HG03432 (cell line): Measurements from ENCODE around the gene ASPG.
"Not testable (repeated sequence)": the region's sequence is repeated elsewhere in the genome, so short reads cannot be mapped to it uniquely, and the experiment has no call there.

Source experiments
- ATAC-seq: cut with Tn5 transposase; IDR thresholded peaks from one replicate; pipeline ENCODE4 v1.9.1; 2021; ENCODE audit warnings: mild to moderate bottlenecking, moderate library complexity; ENCODE audit not compliant: unreplicated experiment

Gene ASPG

DNA sequence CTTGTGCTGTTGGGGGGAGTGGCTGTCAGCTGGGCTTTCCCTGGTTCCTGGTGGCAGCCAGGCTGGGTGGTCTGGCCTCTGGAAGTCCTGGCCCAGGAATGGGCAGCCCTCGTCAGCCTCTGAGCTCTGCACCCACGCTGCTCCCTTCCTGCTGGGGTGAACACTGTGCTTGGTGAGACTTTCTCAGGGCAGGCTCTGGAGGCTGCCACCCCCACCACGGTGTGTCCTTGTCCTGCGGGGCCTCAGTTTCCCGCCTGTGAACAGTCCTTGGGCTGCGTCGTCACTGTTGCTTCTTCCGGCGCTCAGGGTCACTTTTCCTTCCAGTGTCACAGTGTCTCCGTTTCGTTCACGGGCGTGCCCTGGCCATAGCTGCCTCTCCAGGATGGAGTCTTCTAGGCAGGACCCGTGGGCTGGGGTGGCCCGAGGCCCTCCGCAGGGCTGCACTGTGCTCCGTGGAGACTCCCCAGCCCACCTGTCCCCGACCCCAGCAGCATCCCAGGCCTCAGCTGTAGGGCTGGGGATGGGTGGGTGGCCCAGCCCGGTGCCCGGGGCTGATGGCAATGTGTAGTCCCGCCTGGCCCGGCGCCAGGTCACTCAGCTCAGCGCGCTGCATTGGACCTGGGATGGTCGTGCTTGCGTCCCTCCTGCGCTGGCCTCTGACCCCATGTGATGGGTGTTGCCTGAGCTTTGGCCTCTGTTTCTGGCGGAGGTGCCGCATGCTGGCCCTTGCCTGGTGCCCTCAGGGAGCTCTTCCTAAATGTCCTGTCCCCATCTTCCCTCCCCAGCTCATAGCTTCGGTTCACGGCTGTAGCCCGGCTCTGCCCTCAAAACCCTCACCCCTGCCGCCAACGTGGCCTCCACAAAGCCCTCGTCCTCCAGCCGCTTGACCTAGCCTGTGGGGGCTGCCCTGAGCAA lies 59.7 kb downstream of the ASPG start:
- no peak for ATAC-seq

DNA sequence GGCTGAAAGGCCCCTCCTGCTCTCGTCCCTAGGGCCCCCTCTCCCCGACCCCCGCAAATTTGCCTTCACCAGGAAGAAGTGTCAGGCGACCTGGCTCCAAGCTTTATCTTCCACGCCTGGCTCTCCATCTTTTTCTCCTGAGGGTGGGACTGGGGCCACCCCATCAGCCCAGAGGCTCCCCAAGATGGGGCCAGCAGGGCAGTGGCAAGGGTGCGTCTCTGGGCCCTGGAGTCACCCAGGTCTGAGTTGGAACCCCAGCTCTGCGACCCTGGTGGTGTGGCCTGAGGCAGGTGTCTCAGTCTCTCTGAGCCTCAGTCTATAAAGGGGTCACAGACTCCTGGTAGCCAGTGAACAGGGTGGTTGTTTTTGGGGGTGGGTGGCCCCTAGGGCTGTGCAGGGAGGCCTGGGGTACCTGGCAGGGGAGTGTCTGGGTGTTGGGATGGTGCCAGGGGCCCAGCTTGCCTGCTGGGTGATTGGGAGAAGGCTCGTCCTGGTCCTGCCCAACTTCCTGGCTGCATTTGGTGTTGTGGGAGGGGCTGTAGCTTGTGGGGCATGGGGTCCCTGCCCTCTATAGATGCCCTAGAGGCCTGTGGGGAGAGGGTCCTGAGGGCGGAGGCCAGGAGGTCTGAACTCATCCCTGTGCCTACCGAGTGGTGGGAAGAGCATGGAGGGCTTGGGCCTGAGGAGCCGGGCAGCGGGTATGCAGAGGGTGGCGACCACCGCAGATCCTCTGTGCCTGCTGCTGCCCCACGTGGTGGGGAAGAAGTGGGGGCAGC lies 60.5 kb downstream of the ASPG start:
- ATAC-seq, result no peak

DNA sequence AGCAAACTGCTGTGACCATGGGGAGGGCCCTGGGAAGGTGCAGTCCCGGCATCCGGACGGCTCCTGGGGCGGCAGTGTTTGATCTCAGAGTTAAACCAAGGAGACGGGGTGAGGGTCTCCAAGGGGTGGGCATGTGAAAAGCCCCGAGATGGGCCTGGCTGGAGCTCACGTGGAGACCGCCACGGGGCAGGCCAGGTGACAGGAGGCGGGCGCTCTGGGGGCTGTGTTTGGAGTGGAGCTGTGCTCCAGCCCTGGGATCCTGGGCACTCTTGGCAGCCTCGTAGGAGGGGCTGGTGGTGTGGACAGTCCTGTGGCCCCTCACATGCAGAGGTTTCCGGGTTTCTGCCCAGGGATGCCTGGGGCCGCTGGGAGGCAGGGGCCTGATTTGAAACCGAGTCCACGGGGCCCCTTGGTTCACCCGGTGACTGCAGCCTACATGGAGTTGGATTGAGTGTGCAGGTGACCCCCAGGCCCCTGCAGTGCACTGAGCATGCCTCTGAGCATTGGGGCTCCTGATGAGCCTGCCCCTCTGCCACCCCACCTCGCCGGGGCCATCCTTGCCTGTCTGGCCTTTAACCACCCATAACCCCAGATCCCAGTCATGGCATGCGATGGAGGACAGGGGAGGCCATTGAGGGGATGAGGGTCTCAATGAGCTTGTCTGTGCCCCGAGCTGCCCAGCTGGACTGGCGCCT lies 61.3 kb downstream of the ASPG start:
- no peak for ATAC-seq

DNA sequence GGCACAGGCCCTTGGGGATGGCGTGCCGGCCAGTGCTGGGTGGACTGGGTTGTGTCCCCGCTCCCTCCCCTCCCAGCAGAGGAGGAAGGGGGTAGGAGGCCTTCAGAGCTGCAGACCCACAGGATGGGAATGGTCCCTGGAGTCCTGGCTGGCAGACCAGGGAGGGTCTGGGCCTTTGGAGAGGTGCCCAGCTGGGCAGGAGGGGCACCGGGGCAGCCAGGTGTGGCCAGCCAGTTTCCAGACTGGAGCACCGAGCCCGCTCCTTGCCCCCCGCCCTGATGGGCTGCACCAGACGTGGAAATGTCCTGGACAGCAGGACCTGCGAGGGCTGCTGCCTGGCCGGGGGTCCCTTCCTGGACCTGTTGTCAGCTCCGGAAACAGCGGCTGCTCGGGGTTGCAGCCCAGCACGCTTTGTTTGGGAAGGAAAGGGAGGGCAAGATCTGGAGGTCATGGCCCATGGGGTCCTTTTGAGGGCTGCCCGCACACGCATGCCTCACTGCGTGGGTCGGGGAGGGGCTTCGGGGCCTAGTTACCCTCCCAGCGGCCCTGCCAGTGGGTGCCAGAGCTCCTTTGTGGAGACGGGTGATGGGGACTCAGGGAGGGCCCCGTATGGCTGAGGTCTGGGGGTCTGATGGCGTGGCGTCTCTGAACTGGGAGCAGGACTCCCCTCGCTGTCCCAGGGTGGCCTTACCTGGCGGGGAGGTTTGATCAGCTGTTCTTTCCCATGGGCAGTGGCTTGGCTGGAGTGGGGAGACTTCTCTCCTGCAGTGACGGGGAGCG lies 62.0 kb downstream of the ASPG start:
- no peak for ATAC-seq

DNA sequence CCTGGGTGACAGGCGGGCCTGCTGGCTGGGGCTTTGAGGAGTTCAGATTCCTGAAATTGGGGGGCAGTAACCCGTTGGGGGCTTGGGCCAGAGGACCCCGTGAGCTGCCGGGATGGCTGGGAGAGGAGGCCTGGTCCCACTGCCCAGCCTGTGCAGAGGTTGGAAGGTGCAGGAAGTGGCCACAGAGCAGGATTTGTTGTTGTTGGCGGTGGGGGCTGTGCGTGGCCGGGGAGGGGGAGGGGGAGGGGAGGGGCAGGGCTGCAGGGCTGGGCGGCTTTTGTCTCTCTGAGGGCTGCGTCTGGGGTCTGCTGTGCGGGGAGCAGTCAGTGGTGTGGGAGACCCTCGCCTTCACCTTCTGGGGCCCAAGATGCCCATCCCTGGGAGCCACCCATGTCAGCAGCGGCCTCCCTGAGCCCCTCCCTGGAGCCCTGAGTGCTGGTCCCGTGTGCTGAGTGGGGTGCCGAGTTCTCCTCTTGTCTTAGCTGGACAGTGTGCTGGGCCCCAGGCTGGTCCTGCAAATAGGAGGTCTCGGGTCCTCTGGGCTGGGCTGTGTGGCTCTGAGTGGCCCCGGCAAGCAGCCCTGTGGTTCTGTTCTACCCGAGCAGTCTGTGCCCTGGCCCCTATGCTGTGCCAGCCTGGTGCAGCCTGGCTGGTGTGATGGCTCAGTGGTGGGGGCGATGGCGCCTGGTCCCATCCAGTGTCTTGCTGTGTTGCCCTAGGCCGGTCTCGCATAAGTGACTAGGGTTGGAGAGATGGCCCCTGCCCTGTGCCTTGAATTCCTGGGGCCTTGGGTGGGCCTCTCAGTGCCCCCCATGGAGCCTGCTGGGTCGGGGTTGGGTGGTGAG lies 63.2 kb downstream of the ASPG start:
- no peak for ATAC-seq

DNA sequence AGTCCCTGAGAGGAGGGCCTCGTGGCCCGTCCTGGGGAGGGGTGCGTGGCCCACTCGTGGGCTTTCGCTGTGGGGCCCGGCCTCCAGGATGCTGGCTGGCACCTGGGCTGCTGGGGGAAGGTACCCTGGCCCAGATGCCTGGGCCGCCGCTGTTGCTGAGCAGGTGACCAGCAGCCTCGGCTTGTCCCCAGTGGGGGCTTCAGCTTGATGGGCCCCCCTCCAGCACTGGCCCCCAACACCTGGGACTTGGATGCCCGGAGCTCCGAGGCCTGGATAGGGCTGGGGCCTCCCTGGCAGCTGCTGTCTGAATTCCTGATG lies 63.7 kb downstream of the ASPG start:
- ATAC-seq, result no peak

DNA sequence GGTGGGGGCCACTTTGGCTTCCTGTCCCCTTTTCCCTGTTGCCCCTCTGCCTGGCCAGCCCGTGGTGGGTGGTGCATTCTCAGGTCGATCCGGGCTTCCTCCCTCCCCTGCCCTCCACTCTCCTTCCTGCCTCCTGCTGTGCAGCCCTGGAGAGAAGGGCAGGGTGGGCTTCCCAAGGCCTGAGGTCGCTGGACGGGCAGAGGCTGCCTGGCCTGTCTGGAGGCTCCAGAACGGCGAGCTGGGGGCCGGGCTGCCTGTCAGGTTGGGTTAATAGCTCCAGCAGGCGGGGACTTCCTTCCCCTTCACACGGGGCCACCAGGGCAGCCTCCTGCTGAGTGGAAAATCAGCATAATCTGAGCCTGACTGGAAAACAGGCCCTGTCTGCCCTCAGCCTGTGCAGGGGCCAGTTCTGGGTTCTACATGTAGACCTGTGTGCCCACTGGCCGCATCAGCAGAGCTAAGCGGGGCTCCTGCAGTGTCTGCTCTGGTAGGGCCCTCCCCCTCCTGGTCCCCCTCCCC lies 64.2 kb downstream of the ASPG start:
- no peak for ATAC-seq

DNA sequence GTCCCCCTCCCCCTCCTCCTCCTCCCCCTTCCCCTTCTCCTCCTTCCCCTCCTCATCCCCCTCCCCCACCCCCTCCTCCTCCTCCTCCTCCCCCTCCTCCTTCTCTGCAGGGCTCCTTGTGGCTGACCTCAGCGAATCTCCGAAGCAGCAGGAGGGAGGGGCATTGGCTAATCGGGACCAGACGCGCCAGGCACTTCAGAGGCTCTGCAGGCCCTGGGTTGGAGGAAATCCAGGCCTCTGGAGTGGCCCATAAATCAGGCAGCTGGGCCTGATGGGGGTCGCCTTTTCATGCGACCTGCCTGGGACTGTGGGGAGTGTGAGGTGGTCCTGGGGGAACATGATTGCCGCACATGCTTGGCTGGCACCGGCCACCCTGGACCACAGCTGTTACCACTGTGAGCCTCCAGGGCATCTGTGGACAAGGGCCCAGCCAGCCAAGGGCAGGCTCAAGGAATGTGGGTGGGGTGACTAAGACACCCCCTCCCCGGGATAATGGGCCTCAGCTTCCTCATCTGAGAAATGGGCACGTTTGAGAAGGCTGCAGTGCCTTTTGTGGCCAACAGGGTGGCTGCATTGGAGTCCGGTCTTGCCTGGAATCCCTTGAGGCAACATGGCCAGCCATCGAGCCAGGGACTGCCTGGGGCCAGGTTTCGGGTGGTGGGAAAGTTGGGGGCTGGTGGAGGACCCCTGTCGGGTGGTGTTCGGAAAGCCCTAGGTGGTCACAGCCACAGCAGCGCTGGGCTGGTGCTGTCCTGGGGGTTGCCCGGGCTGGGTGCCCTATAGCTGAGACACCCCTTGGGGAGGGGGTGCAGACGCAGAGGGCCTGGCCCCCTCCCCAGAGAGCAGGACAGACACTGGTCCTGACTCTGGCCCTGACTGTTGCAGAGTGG lies 64.9 kb downstream of the ASPG start:
- no peak for ATAC-seq

DNA sequence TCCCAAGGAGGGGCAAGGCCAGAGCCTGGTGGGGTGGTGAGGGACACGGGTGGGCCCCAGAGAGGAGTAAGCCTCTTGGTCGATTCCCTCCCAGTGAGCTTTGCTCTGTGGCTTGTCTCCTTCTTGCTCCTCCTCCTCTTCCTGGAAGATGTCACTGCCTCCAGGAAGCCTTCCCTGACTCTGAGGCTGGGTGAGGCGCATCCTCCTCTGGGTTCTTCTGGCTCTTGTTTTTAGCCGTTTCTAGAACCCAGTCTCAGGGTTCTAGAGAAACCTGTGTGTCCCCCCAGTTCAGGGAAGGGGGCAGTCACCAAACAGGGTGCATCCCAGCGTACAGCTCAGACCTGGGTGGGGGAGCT lies 65.5 kb downstream of the ASPG start:
- ATAC-seq, result no peak

DNA sequence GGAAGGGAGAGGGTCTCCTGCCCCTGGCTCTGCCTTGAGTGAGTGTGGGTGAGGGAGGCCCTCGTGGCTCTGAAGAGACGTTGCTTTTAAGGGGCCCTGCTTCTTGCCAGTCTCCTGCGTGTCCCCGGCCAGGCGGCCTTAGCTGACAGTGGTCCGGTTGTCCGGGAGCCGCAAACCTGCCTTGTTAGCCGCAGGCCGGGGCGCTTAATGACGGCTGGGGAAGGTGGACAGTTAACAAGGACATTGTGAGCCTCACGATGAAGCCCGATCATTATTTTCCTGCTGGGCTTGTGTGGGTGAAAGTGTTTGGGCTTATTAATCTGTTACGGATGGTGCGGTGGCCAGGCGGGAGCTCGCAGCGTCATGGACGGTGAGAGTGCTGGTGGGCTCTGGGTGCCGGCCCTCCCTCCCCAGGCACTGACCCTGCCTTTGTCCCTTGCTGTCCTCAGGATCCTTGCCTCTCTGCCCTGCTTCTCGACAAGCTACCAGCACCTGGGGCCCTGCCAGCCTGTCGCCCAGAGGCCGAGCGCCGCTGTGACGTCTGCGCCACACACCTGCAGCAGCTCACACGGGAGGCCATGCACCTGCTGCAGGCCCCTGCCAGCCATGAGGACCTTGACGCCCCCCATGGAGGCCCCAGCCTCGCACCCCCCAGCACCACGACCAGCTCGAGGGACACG lies 66.2 kb downstream of the ASPG start:
- no peak for ATAC-seq

DNA sequence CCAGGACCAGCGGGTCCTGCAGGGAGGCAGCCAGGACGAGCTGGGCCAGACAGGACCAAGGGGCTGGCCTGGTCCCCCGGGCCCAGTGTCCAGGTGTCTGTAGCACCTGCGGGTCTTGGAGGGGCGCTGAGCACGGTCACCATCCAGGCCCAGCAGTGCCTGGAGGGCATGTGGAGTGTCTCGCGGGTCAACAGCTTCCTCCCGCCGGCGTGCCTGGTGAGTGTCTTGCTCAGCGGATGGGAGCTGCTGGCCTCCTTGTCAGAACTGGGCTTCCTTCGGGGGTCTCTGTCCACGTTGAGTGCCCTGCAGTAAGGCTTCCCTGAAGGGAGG lies 66.7 kb downstream of the ASPG start:
- no peak for ATAC-seq

DNA sequence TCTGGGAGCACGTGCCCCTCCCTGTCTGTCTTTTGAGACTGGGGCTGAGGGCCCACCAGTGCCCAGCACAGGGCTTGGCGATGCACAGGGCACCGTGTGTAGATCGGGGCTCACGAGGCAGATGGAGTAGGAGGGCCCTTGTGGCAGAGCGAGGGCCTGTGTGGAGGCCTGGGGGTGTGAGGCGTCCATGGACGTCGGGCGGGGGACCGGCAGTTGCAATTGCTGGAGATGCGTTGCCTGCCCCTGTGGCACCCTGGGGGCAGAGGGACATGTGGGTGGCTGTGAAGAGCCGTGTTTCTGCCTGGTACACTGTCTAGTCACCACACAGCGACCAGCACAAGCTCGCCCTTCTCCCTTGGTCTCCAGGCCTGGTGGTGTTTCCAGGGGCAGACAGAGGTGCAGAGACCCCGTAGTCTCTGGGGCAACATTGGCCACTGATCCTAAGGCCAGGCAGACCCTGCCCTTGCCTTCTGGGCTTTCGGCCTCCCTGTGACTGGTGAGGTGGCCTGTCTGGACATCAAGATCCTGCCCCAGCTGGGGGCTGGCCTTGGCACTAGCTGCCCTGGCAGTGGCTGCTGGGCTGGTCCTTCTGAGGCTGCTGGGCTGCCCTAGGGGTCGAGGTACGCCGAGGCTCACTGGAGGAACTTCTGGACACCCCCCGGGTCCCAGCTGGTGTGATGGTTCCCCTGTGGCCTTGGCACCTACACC lies 67.3 kb downstream of the ASPG start:
- ATAC-seq, result no peak

DNA sequence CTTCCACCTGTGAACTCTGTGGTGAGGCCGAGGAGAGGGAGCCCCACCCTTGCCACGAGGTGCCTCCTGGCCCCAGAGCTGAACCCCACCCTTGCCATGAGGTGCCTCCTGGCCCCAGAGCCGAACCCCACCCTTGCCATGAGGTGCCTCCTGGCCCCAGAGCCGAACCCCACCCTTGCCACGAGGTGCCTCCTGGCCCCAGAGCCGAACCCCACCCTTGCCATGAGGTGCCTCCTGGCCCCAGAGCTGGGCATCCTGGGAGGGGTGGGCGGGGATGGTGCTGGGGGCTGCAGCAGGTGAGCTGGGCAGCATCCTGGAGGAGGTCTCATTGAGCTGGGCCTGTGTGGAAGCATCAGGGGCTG lies 67.9 kb downstream of the ASPG start:
- not testable (repeated sequence) for ATAC-seq

DNA sequence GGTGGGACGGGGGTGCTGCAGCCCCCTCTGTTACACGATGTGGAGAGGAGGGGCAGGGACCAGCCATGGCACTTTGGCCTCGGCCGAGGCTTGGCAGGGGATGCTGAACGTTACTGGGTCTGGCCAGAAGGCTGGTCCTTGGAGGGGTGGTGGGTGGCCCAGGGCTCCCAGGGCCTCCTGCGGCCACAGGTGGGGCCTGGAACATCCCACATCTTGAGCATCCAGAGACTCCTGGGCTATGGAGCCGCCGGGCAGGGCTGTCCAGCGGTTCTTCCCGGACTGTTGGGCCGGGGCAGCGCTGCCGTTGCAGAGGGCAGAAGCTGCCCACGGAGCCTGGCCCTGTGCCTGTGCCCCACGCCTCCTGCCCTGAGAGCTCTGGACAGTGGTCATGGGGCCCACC lies 68.7 kb downstream of the ASPG start:
- ATAC-seq, result no peak

DNA sequence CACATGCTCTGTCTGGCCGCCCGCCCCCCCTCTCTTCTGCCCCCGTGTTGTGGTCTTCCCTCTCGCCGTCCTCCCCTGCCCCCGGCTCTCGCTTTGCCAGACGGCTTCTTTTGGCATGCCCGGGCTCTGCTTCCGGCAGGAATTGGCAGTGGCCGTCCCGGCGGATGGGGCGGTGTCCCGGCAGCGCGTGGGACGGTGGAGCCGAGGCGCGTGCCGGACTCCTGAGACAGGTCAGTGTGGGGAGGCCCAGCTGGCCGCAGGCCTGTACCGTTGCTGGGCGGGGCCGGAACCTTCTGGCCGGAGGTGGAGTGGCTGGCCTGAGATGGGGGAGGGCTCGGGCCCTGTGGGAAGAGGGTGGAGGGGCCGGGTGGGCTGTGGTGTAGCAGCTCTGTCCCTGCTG lies 70.0 kb downstream of the ASPG start:
- no peak for ATAC-seq

DNA sequence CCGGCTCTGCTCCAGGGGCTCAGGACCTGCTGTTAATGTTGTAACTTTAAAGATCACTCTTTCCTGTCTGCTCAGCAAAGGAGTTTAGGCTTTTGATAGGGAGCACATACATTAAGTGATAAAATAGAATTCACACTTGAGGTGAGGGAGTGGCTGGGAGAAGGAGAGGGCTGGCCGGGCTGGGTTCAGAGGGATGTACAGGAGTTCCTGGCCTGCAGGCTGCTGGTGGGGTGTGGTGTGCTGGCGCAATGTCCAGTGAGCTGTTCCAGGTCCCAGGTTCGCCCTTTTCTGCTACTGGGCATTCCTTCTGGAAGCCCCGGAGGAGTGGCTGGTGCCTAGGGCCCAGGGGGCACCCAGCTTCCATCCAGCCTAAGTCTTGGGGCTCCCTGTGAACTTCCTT lies 70.6 kb downstream of the ASPG start:
- ATAC-seq, result no peak

DNA sequence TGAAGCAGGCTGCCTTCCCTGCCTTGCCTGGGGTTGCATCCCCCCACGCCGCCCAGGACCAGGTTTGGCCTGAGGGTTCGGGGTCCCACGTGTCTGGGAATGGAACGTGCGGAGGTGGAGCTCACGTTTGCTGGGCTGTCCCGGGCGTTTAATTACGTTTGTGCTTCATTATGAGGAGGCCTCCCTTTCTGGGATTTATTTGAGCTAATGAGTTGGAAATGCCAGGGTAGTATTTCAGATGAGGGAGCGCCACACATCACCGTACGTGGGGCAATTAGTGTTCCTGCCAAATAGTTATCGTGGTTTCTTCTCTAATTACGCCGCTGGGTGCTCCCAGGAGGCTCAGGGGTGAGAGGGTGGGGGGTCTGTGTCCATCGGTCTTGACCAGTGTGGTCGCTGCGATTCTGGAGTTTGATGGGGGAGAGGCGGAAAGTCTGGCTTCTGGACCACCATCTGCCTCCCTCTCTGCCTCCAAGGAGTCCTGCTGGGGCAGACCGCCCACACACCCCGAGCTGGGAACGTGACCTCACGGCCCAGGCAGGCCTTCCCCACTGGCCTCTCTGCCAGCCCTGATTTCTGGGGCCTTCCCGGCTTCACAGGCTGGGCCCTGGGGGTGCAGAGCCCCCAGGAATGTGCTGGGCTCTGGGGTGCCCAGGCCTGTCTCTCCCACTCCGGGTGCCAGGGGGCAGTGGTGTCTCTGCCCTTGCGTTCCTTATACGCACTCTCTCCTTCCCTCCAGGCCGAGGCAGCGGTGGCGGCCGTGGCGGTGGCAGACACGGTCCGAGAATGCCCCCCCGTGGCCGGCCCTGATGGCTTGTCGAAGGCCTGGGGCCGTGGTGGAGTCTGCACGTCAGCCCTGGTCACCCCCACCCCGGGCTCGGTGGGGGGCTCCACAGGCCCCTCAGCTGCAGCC lies 71.8 kb downstream of the ASPG start:
- no peak for ATAC-seq
